Neutrophil (primary cell): ENCODE data around the gene CERS6.

Experiments used
- H3K27ac ChIP-seq: fragments of 200-600 bp; sonication (generic); 2 replicates; pipeline ENCODE4 v1.5.1; 2016; ENCODE audit warnings: mild to moderate bottlenecking, moderate library complexity
- H3K27me3 ChIP-seq: fragments of 200-600 bp; sonication (generic); 2 replicates; pipeline ENCODE4 v1.6.0; 2016; ENCODE audit warnings: mild to moderate bottlenecking
- H3K36me3 ChIP-seq: fragments of 200-600 bp; sonication (generic); 2 replicates; pipeline ENCODE4 v1.5.1; 2017
- H3K4me1 ChIP-seq, 2 experiments: fragments of 200-600 bp in 1 of 2; sonication (generic) in 1 of 2; 1 replicate in 1 of 2; 2 replicates in 1 of 2; pipeline versions ENCODE4 v1.5.1 to v1.6.1; 2013 to 2016; ENCODE audit warnings: low read depth in 1 of 2, low read length in 1 of 2, mild to moderate bottlenecking in 1 of 2, moderate library complexity in 1 of 2; ENCODE audit not compliant: control insufficient read depth in 1 of 2, insufficient read depth in 1 of 2
- H3K4me3 ChIP-seq, 2 experiments: fragments of 200-600 bp in 1 of 2; sonication (generic) in 1 of 2; 1 replicate in 1 of 2; 2 replicates in 1 of 2; pipeline ENCODE4 v1.5.1; 2013 to 2016; ENCODE audit warnings: low read depth in 1 of 2, low read length in 1 of 2, mild to moderate bottlenecking in 1 of 2, moderate library complexity in 1 of 2
- H3K9me3 ChIP-seq: fragments of 200-600 bp; sonication (generic); 2 replicates; pipeline ENCODE4 v1.5.1; 2016
- TF ChIP-seq, protein P1 (sequence below): fragments of 200-600 bp; sonication (generic); IDR thresholded peaks from 2 replicates; pipeline ENCODE4 v1.5.1; 2016; ENCODE audit warnings: antibody characterized with exemption

CERS6 gene

DNA sequence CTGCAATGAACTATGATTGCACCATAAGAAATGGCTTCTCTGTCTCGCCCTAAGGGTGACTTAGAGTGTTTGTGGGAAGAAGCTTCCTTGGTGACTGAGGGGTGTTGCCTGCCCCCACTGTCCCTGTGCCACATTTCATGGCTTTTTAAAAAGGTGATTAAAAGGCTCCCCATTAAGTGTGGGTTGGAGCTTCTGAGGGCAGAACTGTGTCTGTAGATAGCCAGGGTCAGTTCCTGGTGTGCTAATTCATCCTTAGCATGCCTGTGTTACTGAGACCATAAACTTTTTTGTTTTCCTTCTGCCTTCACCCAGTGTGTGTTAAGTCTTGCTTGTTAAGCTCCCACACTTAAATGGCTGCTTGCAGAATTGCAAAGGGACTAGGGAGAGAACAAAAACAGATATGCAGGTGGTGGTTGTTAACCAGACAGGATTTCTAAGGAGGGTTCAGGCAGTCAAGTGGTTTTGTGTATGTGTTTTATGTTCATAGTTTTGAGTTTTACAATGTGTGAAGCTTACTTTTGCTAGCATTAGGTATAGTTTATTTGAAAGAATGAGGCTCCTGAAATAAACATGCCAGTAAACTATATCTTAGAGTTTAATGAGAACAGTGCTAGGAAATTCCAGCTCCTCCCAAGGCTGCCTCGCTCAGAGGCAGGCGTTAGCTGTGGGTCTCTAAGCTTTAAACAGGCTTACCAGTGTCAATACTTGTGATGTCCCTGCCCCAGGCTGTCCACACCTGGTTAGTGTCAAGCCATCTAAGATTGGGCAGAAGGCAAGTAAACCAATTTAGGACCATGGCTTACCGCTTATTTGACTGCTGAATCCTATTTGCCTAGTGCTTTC is 14.5 kb downstream of the CERS6 start:
- no peaks in the 10 kb centered on the region for H3K36me3 ChIP-seq
- H3K27ac ChIP-seq = no peak overlapping the region
- peaks cover 31 to 40% of the 10 kb centered on the region in 2 experiments for H3K4me1 ChIP-seq
- H3K4me3 ChIP-seq = no peak overlapping the region
- no peaks in the 10 kb centered on the region for H3K27me3 ChIP-seq
- TF ChIP-seq, protein P1, sequence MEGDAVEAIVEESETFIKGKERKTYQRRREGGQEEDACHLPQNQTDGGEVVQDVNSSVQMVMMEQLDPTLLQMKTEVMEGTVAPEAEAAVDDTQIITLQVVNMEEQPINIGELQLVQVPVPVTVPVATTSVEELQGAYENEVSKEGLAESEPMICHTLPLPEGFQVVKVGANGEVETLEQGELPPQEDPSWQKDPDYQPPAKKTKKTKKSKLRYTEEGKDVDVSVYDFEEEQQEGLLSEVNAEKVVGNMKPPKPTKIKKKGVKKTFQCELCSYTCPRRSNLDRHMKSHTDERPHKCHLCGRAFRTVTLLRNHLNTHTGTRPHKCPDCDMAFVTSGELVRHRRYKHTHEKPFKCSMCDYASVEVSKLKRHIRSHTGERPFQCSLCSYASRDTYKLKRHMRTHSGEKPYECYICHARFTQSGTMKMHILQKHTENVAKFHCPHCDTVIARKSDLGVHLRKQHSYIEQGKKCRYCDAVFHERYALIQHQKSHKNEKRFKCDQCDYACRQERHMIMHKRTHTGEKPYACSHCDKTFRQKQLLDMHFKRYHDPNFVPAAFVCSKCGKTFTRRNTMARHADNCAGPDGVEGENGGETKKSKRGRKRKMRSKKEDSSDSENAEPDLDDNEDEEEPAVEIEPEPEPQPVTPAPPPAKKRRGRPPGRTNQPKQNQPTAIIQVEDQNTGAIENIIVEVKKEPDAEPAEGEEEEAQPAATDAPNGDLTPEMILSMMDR = no peak
- no peaks in the 10 kb centered on the region for H3K9me3 ChIP-seq

GRCh38 chr2:168471163-168471475 is 15.0 kb downstream of the CERS6 start:
- Histone ChIP-seq H3K27me3 (no peaks in the 10 kb centered on the region), H3K4me3 (no peak overlapping the region), H3K36me3 (no peaks in the 10 kb centered on the region), H3K27ac (no peak overlapping the region), H3K9me3 (no peaks in the 10 kb centered on the region), H3K4me1 (peaks cover 29 to 37% of the 10 kb centered on the region in 2 experiments)
- TF ChIP-seq, protein P1 = no peak

DNA sequence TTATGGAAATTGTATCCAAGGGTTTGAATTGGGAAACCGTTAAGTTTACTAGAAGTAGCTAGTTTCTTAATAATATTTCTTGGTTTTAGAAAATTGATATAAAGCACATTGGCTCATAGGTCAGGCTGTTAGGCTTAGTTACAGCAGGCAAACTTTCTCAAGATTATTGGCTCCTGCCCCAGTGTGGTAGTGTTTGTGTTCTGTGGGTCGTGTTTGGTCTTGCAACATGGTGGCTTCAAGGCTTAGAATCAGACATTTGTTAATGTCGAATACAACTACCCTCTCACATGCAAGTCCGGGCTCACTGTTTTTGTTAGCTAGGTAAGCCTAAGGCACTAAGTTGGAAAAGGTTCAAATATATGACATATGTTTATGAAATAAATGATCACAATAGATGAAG is 19.6 kb downstream of the CERS6 start:
- Histone ChIP-seq H3K4me1 (no peaks in the 10 kb centered on the region), H3K36me3 (no peaks in the 10 kb centered on the region), H3K27ac (no peak overlapping the region), H3K4me3 (no peak overlapping the region), H3K9me3 (no peaks in the 10 kb centered on the region), H3K27me3 (no peaks in the 10 kb centered on the region)
- TF ChIP-seq, protein P1 = no peak

GRCh38 chr2:168478206-168478605 is 22.1 kb downstream of the CERS6 start:
- TF ChIP-seq, protein P1 = no peak
- no peaks in the 10 kb centered on the region for H3K27me3 ChIP-seq
- H3K36me3 ChIP-seq = no peaks in the 10 kb centered on the region
- H3K9me3 ChIP-seq = no peaks in the 10 kb centered on the region
- H3K4me1 ChIP-seq = peaks cover 0 to 7% of the 10 kb centered on the region in 2 experiments
- no peak overlapping the region for H3K27ac ChIP-seq
- H3K4me3 ChIP-seq = no peak overlapping the region

DNA sequence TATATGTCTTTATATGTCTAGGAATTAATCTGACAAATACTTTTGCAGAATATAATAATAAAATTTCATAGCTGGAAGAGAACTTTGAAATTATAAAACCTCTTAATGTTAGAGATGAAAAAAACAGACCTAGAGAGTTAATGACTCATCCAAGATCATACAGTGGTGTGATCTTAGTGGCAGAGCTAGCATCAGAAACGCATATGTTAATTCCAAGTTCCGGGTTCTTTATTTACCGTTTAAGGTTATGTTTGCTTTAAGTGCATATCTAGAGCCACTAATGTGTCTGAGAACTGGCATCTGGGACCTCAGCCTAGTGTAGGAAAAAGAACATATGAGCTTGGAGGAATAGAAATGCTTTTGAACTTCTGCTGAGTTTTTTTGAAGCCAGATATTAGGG is 24.3 kb downstream of the CERS6 start:
- no peaks in the 10 kb centered on the region for H3K9me3 ChIP-seq
- H3K36me3 ChIP-seq = no peaks in the 10 kb centered on the region
- TF ChIP-seq, protein P1 = no peak
- no peak overlapping the region for H3K4me3 ChIP-seq
- H3K27me3 ChIP-seq = no peaks in the 10 kb centered on the region
- H3K27ac ChIP-seq = no peak overlapping the region
- peaks cover 0 to 7% of the 10 kb centered on the region in 2 experiments for H3K4me1 ChIP-seq
